Naive thymus-derived CD8-positive, alpha-beta T cell (primary cell): ENCODE data around the gene PRR23E. TPM values are rescaled to one million over a fixed set of nuclear protein-coding genes. Genes with fewer than 3 reads are reported as not detected.

Experiments used
- ATAC-seq, 2 donors: fragments of 150-1000 bp; cut with Tn5 transposase in 1 of 2; sonication (Bioruptor Pico), chemical (Tn5 transposase) in 1 of 2; 1 replicate in 1 of 2; 2 replicates in 1 of 2; pipeline ENCODE4 v1.10.0; 2021; ENCODE audit warnings: mild to moderate bottlenecking in 2 of 2, moderate library complexity in 2 of 2
- POLR2A ChIA-PET: fragments of 350-600 bp; sonication (Branson Sonifier 250); formaldehyde crosslinking; loops from one replicate; lab custom pipeline; 2021; ENCODE audit warnings: antibody characterized with exemption; lab: Charles Lee
- DNase-seq, 10 donors: peaks; one replicate each; pipeline versions ENCODE4 v3.0.0 to v3.0.0-alpha.2; 2020 to 2022
- H3K27ac Mint-ChIP-seq, 10 donors: one replicate each; pipeline ENCODE4 v1.8.0; 2020 to 2022; ENCODE audit warnings: mild to moderate bottlenecking in 10 of 10, mixed read lengths in 10 of 10, moderate library complexity in 4 of 10, inconsistent platforms in 1 of 10
- H3K27me3 Mint-ChIP-seq, 5 donors: one replicate each; pipeline ENCODE4 v1.8.0; 2021 to 2022; ENCODE audit warnings: mixed read lengths in 5 of 5
- H3K36me3 Mint-ChIP-seq, 3 donors: one replicate each; pipeline ENCODE4 v1.8.0; 2020 to 2022; ENCODE audit warnings: mixed read lengths in 3 of 3, mild to moderate bottlenecking in 2 of 3, inconsistent platforms in 1 of 3
- H3K4me1 Mint-ChIP-seq, 4 donors: one replicate each; pipeline ENCODE4 v1.8.0; 2021 to 2022; ENCODE audit warnings: mixed read lengths in 4 of 4
- H3K4me3 Mint-ChIP-seq, 10 donors: one replicate each; pipeline ENCODE4 v1.8.0; 2020 to 2022; ENCODE audit warnings: mild to moderate bottlenecking in 10 of 10, mixed read lengths in 10 of 10, moderate library complexity in 6 of 10, inconsistent platforms in 1 of 10
- H3K9me3 Mint-ChIP-seq, 9 donors: one replicate each; pipeline ENCODE4 v1.8.0; 2020 to 2022; ENCODE audit warnings: mixed read lengths in 9 of 9, mild to moderate bottlenecking in 3 of 9, inconsistent platforms in 1 of 9, moderate library complexity in 1 of 9
- polyA plus RNA-seq, 3 donors: library from polyadenylated mRNA; unstranded; fragments of 300-500 nt; fragmentation: Illumina TruSeq; gene quantifications; one replicate each; pipeline ENCODE4 v1.2.3, GENCODE V29; 2021
- total RNA-seq, 8 experiments: library from RNA in 2 of 8; stranded (reverse) in 2 of 8; gene quantifications; one replicate each; pipeline ENCODE4 v1.2.3 and lab custom pipeline; 2021 to 2026

The PRR23E gene
- total and polyA plus RNA-seq, 5 experiments from 2014 or later: not detected

DNA sequence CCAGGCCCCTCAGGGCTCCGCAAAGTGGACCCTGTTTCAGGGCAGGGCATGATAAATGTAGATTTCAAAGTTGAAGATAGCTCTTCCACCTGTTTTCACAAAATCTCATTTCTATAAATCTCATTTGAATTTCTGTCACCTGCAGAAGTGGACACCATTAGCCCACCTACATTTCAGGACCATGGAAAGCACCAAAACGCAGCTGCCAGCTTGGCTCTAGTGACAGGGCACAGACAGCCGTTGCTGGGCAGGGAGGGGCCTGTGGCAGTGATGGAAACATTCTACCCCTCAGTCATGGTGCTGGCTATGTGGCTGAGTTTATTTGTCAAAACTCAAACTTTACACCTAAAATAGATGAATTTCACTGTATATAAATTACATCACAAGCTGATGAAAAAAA, 40.4 kb downstream of the PRR23E start:
- peaks cover 0 to 7% (median 3%) of the 10 kb centered on the region in 9 donors for H3K9me3 Mint-ChIP-seq
- H3K4me1 Mint-ChIP-seq: peaks cover 0 to 1% (median 0%) of the 10 kb centered on the region in 4 donors
- ATAC-seq: no peak
- POLR2A ChIA-PET: no interaction called here
- no peak overlapping the region for H3K4me3 Mint-ChIP-seq
- peaks cover 0 to 4% (median 0%) of the 10 kb centered on the region in 3 donors for H3K36me3 Mint-ChIP-seq
- peaks cover 0 to 10% (median 6%) of the 10 kb centered on the region in 5 donors for H3K27me3 Mint-ChIP-seq
- DNase-seq: no peak
- H3K27ac Mint-ChIP-seq: no peak overlapping the region

DNA sequence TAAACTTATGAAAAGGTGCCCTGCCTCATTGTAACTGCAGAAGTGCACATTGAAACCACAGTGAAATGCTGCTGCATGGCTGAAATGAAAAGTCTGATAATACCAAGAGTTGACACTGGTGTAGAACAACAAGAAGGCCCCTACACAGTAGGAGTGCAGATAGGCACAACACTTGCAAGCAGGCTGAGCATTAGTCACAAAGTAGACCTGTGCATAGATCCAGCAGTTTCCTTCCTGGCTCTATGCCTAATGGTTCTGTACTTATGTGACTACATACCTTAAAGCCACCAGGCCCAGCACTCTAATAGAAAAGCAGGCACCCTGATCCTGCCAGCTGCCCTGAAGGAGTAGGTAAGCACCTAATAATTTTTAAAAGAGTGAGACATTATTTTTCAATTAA, 41.8 kb downstream of the PRR23E start:
- H3K36me3 Mint-ChIP-seq: peaks cover 0 to 4% (median 0%) of the 10 kb centered on the region in 3 donors
- H3K9me3 Mint-ChIP-seq: peaks cover 0 to 7% (median 3%) of the 10 kb centered on the region in 9 donors
- H3K4me3 Mint-ChIP-seq: no peak overlapping the region
- H3K27ac Mint-ChIP-seq: no peak overlapping the region
- H3K27me3 Mint-ChIP-seq: peaks cover 0 to 6% (median 5%) of the 10 kb centered on the region in 5 donors
- ATAC-seq: no peak
- no peak for DNase-seq
- POLR2A ChIA-PET: no interaction called here
- peaks cover 0 to 1% (median 0%) of the 10 kb centered on the region in 4 donors for H3K4me1 Mint-ChIP-seq

DNA sequence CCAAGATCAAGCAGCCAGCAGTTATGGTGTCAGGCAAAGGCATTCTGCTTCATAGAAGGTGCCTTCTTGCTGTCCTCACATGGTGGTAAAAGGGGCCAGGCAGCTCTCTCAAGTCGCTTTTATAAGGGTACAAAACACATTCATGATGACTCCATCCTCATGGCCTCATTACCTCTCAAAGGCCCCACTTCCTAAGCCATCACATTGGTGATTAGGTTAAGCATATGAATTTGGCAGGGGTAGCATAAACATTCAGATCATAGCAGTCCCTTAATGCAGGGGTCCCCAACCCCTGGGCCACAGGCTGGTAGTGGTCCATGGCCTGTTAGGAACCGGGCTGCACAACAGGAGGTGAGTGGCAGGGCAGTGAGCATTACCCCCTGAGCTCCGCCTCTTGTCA, 42.8 kb downstream of the PRR23E start:
- peaks cover 0 to 6% (median 0%) of the 10 kb centered on the region in 3 donors for H3K36me3 Mint-ChIP-seq
- peaks cover 0 to 10% (median 5%) of the 10 kb centered on the region in 5 donors for H3K27me3 Mint-ChIP-seq
- POLR2A ChIA-PET: no interaction called here
- H3K4me3 Mint-ChIP-seq: no peak overlapping the region
- peaks cover 0 to 1% (median 0%) of the 10 kb centered on the region in 4 donors for H3K4me1 Mint-ChIP-seq
- DNase-seq: no peak
- peaks cover 0 to 10% (median 5%) of the 10 kb centered on the region in 9 donors for H3K9me3 Mint-ChIP-seq
- no peak for ATAC-seq
- no peak overlapping the region for H3K27ac Mint-ChIP-seq

DNA sequence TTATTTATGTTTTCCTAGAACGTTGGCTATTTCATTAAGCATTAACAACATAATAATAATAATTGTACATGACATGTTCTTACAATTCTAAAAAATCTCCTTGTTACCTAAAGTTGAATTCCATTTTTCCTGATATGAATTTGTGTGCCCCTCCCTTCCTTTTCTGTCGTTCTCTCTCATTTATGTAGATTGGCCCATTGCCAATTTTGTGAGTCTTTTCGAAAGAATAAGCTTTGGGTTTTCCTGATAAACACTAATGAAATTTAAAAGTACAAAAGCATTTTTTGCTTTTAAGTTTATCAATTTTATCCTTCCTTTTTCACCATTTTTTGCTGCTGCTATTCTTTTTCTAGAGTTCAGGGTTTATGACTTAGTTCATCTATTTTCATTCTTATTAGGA, 44.9 kb downstream of the PRR23E start:
- Mint-ChIP-seq H3K27me3 (peaks cover 4 to 22% (median 7%) of the 10 kb centered on the region in 5 donors), H3K9me3 (peaks cover 4 to 26% (median 19%) of the 10 kb centered on the region in 9 donors), H3K36me3 (peaks cover 0 to 16% (median 10%) of the 10 kb centered on the region in 3 donors), H3K4me3 (no peak overlapping the region), H3K4me1 (no peaks in the 10 kb centered on the region), H3K27ac (no peak overlapping the region)
- ATAC-seq (no peak), DNase-seq (no peak)
- POLR2A ChIA-PET: no interaction called here

DNA sequence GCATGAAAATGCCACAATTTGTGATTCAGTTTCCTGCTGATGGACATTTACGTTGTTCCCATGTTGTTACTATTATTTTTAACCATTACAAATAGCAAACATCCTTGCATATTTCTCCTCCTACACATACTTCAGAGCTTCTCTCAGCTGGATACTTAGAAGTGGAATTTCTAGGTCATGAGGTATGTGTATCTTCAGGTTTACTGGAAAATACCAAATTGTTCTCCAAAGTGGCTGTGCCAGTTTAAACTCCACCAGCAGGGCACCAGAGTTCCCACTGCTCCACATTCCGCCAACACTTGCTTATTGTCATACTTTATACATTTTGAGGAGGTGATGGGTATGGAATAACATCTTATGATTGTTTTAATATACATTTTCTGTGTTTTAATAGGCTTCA, 45.7 kb downstream of the PRR23E start:
- POLR2A ChIA-PET: no interaction called here
- ATAC-seq (no peak), DNase-seq (no peak)
- Mint-ChIP-seq H3K27ac (no peak overlapping the region), H3K9me3 (peaks cover 4 to 26% (median 21%) of the 10 kb centered on the region in 9 donors), H3K4me3 (no peak overlapping the region), H3K36me3 (peaks cover 0 to 16% (median 7%) of the 10 kb centered on the region in 3 donors), H3K27me3 (peaks cover 4 to 22% (median 7%) of the 10 kb centered on the region in 5 donors), H3K4me1 (no peaks in the 10 kb centered on the region)

DNA sequence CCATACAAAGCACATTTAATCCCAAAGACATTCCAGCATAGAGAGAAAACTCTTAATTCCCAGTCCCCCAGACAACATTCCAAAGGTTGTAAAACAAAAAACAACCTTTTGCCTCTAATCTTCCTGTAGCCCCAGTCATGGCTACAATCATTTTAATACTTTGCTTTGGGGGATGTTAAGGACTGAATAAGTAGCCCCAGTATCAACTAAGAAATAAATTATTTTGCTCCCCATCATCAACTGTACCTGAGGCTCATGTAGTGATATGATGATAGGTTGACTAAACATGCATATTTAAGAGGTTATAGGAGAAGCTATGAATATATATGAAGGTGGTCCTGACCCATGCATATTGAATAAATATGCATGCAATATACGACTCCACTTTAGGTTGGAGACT, 54.4 kb downstream of the PRR23E start:
- POLR2A ChIA-PET: no interaction called here
- Mint-ChIP-seq H3K27ac (no peak overlapping the region), H3K36me3 (peaks cover 0 to 66% (median 4%) of the 10 kb centered on the region in 3 donors), H3K27me3 (peaks cover 0 to 1% (median 0%) of the 10 kb centered on the region in 5 donors), H3K4me3 (no peak overlapping the region), H3K9me3 (peaks cover 12 to 79% (median 48%) of the 10 kb centered on the region in 9 donors), H3K4me1 (no peaks in the 10 kb centered on the region)
- DNase-seq (no peak), ATAC-seq (no peak)

Other genes with a start within 250 kb of the PRR23E start
- 10 to 100 TPM; 13.9 to 15.8 TPM for gene PLXNA1, start 210.0 kb upstream of the PRR23E start, total RNA-seq
- gene PLXNA1, start 210.0 kb upstream of the PRR23E start, polyA plus RNA-seq: under 1 TPM; 0.20 to 0.59 (median 0.24) TPM
- gene PRR20G, start 94.9 kb downstream of the PRR23E start, total RNA-seq: not detected
- not detected for gene PRR20G, start 94.9 kb downstream of the PRR23E start, polyA plus RNA-seq